Loucy (cell line): ENCODE measurements around the gene UBE2QL1.

Experiments used
- H2AFZ ChIP-seq: fragments of 200-600 bp; sonication (generic); 2 replicates; pipeline ENCODE4 v1.6.0; 2016; ENCODE audit warnings: antibody characterized with exemption, mild to moderate bottlenecking, low read length, moderate library complexity
- H3F3A ChIP-seq: fragments of 200-600 bp; 2 replicates; pipeline ENCODE4 v1.6.0; 2016; ENCODE audit warnings: antibody characterized with exemption, low read depth, mild to moderate bottlenecking
- H3K27me3 ChIP-seq: fragments of 200-600 bp; sonication (generic); 2 replicates; pipeline ENCODE4 v1.6.1; 2014; ENCODE audit warnings: low read length, mild to moderate bottlenecking; ENCODE audit not compliant: insufficient read depth, poor library complexity, severe bottlenecking
- H3K36me3 ChIP-seq: fragments of 200-600 bp; sonication (generic); 2 replicates; pipeline ENCODE4 v1.6.1; 2016; ENCODE audit warnings: low read length; ENCODE audit not compliant: insufficient read depth
- H3K4me1 ChIP-seq: fragments of 200-600 bp; sonication (generic); 2 replicates; pipeline ENCODE4 v1.5.1; 2014; ENCODE audit warnings: low read length, mild to moderate bottlenecking; ENCODE audit not compliant: insufficient read depth, poor library complexity, severe bottlenecking
- H3K4me2 ChIP-seq: fragments of 200-600 bp; sonication (generic); 2 replicates; pipeline ENCODE4 v1.6.0; 2014; ENCODE audit warnings: antibody characterized with exemption, low read length, low read depth, mild to moderate bottlenecking; ENCODE audit not compliant: poor library complexity, severe bottlenecking
- H3K4me3 ChIP-seq: fragments of 200-600 bp; sonication (generic); 2 replicates; pipeline ENCODE4 v1.5.1; 2014; ENCODE audit warnings: low read length, mild to moderate bottlenecking, mixed read lengths; ENCODE audit not compliant: poor library complexity, severe bottlenecking
- H3K79me2 ChIP-seq: fragments of 200-600 bp; sonication (generic); 2 replicates; pipeline ENCODE4 v1.6.1; 2014; ENCODE audit warnings: low read length; ENCODE audit not compliant: insufficient read depth
- H3K9ac ChIP-seq: fragments of 200-600 bp; sonication (generic); 2 replicates; pipeline ENCODE4 v1.6.0; 2014; ENCODE audit warnings: mild to moderate bottlenecking, low read depth, low read length, moderate library complexity; ENCODE audit not compliant: poor library complexity, severe bottlenecking
- H3K9me2 ChIP-seq: fragments of 200-600 bp; sonication (generic); replicated peaks from 2 replicates; pipeline ENCODE4 v1.6.1; 2016; ENCODE audit warnings: low read depth, low read length, mixed read lengths
- H3K9me3 ChIP-seq: fragments of 200-600 bp; sonication (generic); 2 replicates; pipeline ENCODE4 v1.6.1; 2014; ENCODE audit warnings: mild to moderate bottlenecking, antibody characterized with exemption, low read length, low read depth; ENCODE audit not compliant: insufficient read depth
- H4K20me1 ChIP-seq: fragments of 200-600 bp; sonication (generic); 2 replicates; pipeline ENCODE4 v1.6.0; 2014; ENCODE audit warnings: antibody characterized with exemption, low read length, mild to moderate bottlenecking; ENCODE audit not compliant: insufficient read depth, poor library complexity, severe bottlenecking
- CTCF ChIP-seq: fragments of 200-600 bp; sonication (generic); conservative IDR thresholded peaks from 2 replicates; pipeline ENCODE4 v1.5.1; 2014; ENCODE audit warnings: mild to moderate bottlenecking, antibody characterized with exemption, low read length
- EZH2phosphoT487 ChIP-seq: fragments of 200-600 bp; IDR thresholded peaks from 2 replicates; pipeline ENCODE4 v1.6.1; 2018; ENCODE audit warnings: antibody characterized with exemption, mild to moderate bottlenecking, moderate library complexity, borderline replicate concordance

Gene UBE2QL1

GRCh38 chr5:6448622-6449464, at the start of gene UBE2QL1:
TSS of gene UBE2QL1 (plus strand) at chr5:6448859. CDS start at chr5:6448894, 35 bp downstream.
- Histone ChIP-seq H4K20me1 (no peaks in the 10 kb centered on the region), H3K9me3 (peaks cover 3% of the 10 kb centered on the region; the same call in 1 of the 2 replicates), H3K27me3 (no peaks in the 10 kb centered on the region), H3F3A (no peaks in the 10 kb centered on the region), H3K4me3 (no peak within 1 kb of the TSS), H3K9me2 (no peaks in the 10 kb centered on the region), H3K4me1 (no peaks in the 10 kb centered on the region), H3K9ac (no peak within 1 kb of the TSS), H2AFZ (no peak within 1 kb of the TSS), H3K79me2 (no peaks in the 10 kb centered on the region), H3K4me2 (no peak within 1 kb of the TSS), H3K36me3 (no peaks in the 10 kb centered on the region)
- TF ChIP-seq CTCF (no peak), EZH2phosphoT487 (no peak)

GRCh38 chr5:6399980-6400910, 48.4 kb upstream of the UBE2QL1 start:
- no peaks in the 10 kb centered on the region for H3K27me3 ChIP-seq
- H2AFZ ChIP-seq = no peak overlapping the region

More at GRCh38 chr5:6399980-6400910, 48.4 kb upstream of the UBE2QL1 start:
- no peaks in the 10 kb centered on the region for H3K79me2 ChIP-seq
- H3K36me3 ChIP-seq = no peaks in the 10 kb centered on the region
- H3F3A ChIP-seq = no peaks in the 10 kb centered on the region
- H3K4me1 ChIP-seq = no peaks in the 10 kb centered on the region
- H3K4me2 ChIP-seq = no peak overlapping the region
- peaks cover 10% of the 10 kb centered on the region; the same call in 1 of the 2 replicates for H3K9me3 ChIP-seq
- H3K4me3 ChIP-seq = no peak overlapping the region
- no peak overlapping the region for H3K9ac ChIP-seq
- TF ChIP-seq EZH2phosphoT487 = no peak
- no peak for TF ChIP-seq CTCF
- H3K9me2 ChIP-seq = no peaks in the 10 kb centered on the region
- H4K20me1 ChIP-seq = no peaks in the 10 kb centered on the region
